ENCODE data around the gene SH3RF3.

Gene SH3RF3

GRCh38 chr2:109549016-109549590 is 420.1 kb downstream of the SH3RF3 start:
- TF ChIP-seq CTCF (IDR thresholded peaks at IDR 0.05; ENCODE audit: insufficient read depth, low read length, missing control alignments) = no peak
- DNase-seq (ENCODE audit: low read depth, low spot score) = no peak
- H3K4me3 ChIP-seq (ENCODE audit: low read depth, low read length) = no peak overlapping the region
- POLR2A ChIA-PET = no interaction called here
- CTCF ChIA-PET = interaction anchor here (8.3 to 10.0 kb wide), 2 partner anchors 12 to 179 kb away, joined by 131 to 308 read pairs; no protein-coding TSS in a partner anchor

Data from AG04449 (cell line).